Measurements from ENCODE around the gene GNG4. TPM values are rescaled to one million over a fixed set of nuclear protein-coding genes. Genes with fewer than 3 reads are reported as not detected.
"Not testable (repeated sequence)": the region's sequence is repeated elsewhere in the genome, so short reads cannot be mapped to it uniquely, and the experiment has no call there.

The GNG4 gene
- total RNA-seq, 2 experiments from 2014 or later = 0.53 to 4.7 TPM

GRCh38 chr1:235631816-235632215 lies 17.8 kb downstream of the GNG4 start:
- Mint-ChIP-seq H3K4me3 (no peak overlapping the region), H3K4me1 (peaks cover 9% of the 10 kb centered on the region), H3K36me3 (no peaks in the 10 kb centered on the region), H3K27me3 (peaks cover 17% of the 10 kb centered on the region), H3K27ac (no peak overlapping the region), H3K9me3 (ENCODE audit: low read depth) (no peaks in the 10 kb centered on the region)
- DNase-seq (no peak), ATAC-seq (no peak)
- CTCF ChIA-PET = interaction anchor here (0.6 kb wide), 1 partner anchor 10 kb away, joined by 3 read pairs; no protein-coding TSS in a partner anchor

GRCh38 chr1:235628316-235629005 lies 21.1 kb downstream of the GNG4 start:
- ATAC-seq (no peak), DNase-seq (no peak)
- Mint-ChIP-seq H3K4me3 (no peak overlapping the region), H3K4me1 (peaks cover 22% of the 10 kb centered on the region), H3K27me3 (peaks cover 40% of the 10 kb centered on the region), H3K36me3 (no peaks in the 10 kb centered on the region), H3K9me3 (ENCODE audit: low read depth) (no peaks in the 10 kb centered on the region), H3K27ac (no peak overlapping the region)
- CTCF ChIA-PET = interaction anchor here (0.8 kb wide), 1 partner anchor 156 kb away, joined by 4 read pairs; no protein-coding TSS in a partner anchor

GRCh38 chr1:235625831-235626230 lies 23.8 kb downstream of the GNG4 start:
- Mint-ChIP-seq H3K4me3 (no peak overlapping the region), H3K27me3 (peaks cover 41% of the 10 kb centered on the region), H3K27ac (no peak overlapping the region), H3K4me1 (peaks cover 13% of the 10 kb centered on the region), H3K36me3 (no peaks in the 10 kb centered on the region), H3K9me3 (ENCODE audit: low read depth) (no peaks in the 10 kb centered on the region)
- ATAC-seq (no peak), DNase-seq (no peak)
- CTCF ChIA-PET = no interaction called here

- H3K27ac Mint-ChIP-seq = no peak overlapping the region
- H3K9me3 Mint-ChIP-seq (ENCODE audit: low read depth) = no peaks in the 10 kb centered on the region
- peaks cover 13% of the 10 kb centered on the region for H3K4me1 Mint-ChIP-seq
- CTCF ChIA-PET = no interaction called here
- DNase-seq (no peak), ATAC-seq (no peak)
- peaks cover 41% of the 10 kb centered on the region for H3K27me3 Mint-ChIP-seq
- H3K36me3 Mint-ChIP-seq = no peaks in the 10 kb centered on the region
- H3K4me3 Mint-ChIP-seq = no peak overlapping the region
Measured at GRCh38 chr1:235625340-235625739, 24.2 kb downstream of the GNG4 start.

- DNase-seq (no peak), ATAC-seq (no peak)
- peaks cover 13% of the 10 kb centered on the region for H3K4me1 Mint-ChIP-seq
- H3K36me3 Mint-ChIP-seq = no peaks in the 10 kb centered on the region
- H3K27me3 Mint-ChIP-seq = peaks cover 39% of the 10 kb centered on the region
- H3K9me3 Mint-ChIP-seq (ENCODE audit: low read depth) = no peaks in the 10 kb centered on the region
- no peak overlapping the region for H3K4me3 Mint-ChIP-seq
- no peak overlapping the region for H3K27ac Mint-ChIP-seq
- CTCF ChIA-PET = no interaction called here
Measured at GRCh38 chr1:235624721-235625333, 24.8 kb downstream of the GNG4 start.

- CTCF ChIA-PET = interaction anchor here (0.6 kb wide), 1 partner anchor 68 kb away, joined by 3 read pairs; no protein-coding TSS in a partner anchor
- ATAC-seq (no peak), DNase-seq (no peak)
- Mint-ChIP-seq H3K4me1 (peaks cover 13% of the 10 kb centered on the region), H3K27me3 (peaks cover 38% of the 10 kb centered on the region), H3K27ac (no peak overlapping the region), H3K9me3 (ENCODE audit: low read depth) (no peaks in the 10 kb centered on the region), H3K4me3 (no peak overlapping the region), H3K36me3 (no peaks in the 10 kb centered on the region)
Measured at GRCh38 chr1:235622936-235623779, 26.4 kb downstream of the GNG4 start.

- H3K4me1 Mint-ChIP-seq; DNase-seq; ATAC-seq; H3K9me3 Mint-ChIP-seq (ENCODE audit: low read depth); H3K36me3 Mint-ChIP-seq; H3K4me3 Mint-ChIP-seq; H3K27ac Mint-ChIP-seq: not testable (repeated sequence)
- peaks cover 23% of the 10 kb centered on the region for H3K27me3 Mint-ChIP-seq
- CTCF ChIA-PET = interaction anchor here (0.9 kb wide), 2 partner anchors 16 to 21 kb away, joined by 3 to 4 read pairs; no protein-coding TSS in a partner anchor
Measured at GRCh38 chr1:235619149-235619548, 30.4 kb downstream of the GNG4 start.

GRCh38 chr1:235617808-235618207 lies 31.8 kb downstream of the GNG4 start:
- no peaks in the 10 kb centered on the region for H3K9me3 Mint-ChIP-seq (ENCODE audit: low read depth)
- no peaks in the 10 kb centered on the region for H3K36me3 Mint-ChIP-seq
- DNase-seq (no peak), ATAC-seq (no peak)
- CTCF ChIA-PET = interaction anchor here (1.2 kb wide), 1 partner anchor 20 kb away, joined by 3 read pairs; no protein-coding TSS in a partner anchor
- H3K27me3 Mint-ChIP-seq = peaks cover 15% of the 10 kb centered on the region
- H3K27ac Mint-ChIP-seq = no peak overlapping the region
- H3K4me3 Mint-ChIP-seq = no peak overlapping the region
- H3K4me1 Mint-ChIP-seq = no peaks in the 10 kb centered on the region

GRCh38 chr1:235617140-235617539 lies 32.4 kb downstream of the GNG4 start:
- Mint-ChIP-seq H3K36me3 (no peaks in the 10 kb centered on the region), H3K27me3 (peaks cover 13% of the 10 kb centered on the region), H3K9me3 (ENCODE audit: low read depth) (no peaks in the 10 kb centered on the region), H3K27ac (no peak overlapping the region), H3K4me3 (no peak overlapping the region), H3K4me1 (no peaks in the 10 kb centered on the region)
- ATAC-seq = no peak
- CTCF ChIA-PET = no interaction called here
- no peak for DNase-seq

- Mint-ChIP-seq H3K4me1 (no peaks in the 10 kb centered on the region), H3K36me3 (no peaks in the 10 kb centered on the region), H3K4me3 (no peak overlapping the region), H3K27ac (no peak overlapping the region), H3K27me3 (peaks cover 16% of the 10 kb centered on the region), H3K9me3 (ENCODE audit: low read depth) (no peaks in the 10 kb centered on the region)
- CTCF ChIA-PET = interaction anchor here (3.0 kb wide), 1 partner anchor 13 kb away, joined by 15 read pairs; no protein-coding TSS in a partner anchor
- ATAC-seq (no peak), DNase-seq (no peak)
Measured at GRCh38 chr1:235614442-235614954, 35.1 kb downstream of the GNG4 start.

- Mint-ChIP-seq H3K27ac (no peak overlapping the region), H3K4me1 (no peaks in the 10 kb centered on the region), H3K27me3 (peaks cover 16% of the 10 kb centered on the region), H3K36me3 (no peaks in the 10 kb centered on the region), H3K4me3 (no peak overlapping the region), H3K9me3 (ENCODE audit: low read depth) (no peaks in the 10 kb centered on the region)
- DNase-seq = no peak
- CTCF ChIA-PET = interaction anchor here (1.3 to 3.0 kb wide), 2 partner anchors 12 to 85 kb away, joined by 3 to 15 read pairs; no protein-coding TSS in a partner anchor
- ATAC-seq = no peak
Measured at GRCh38 chr1:235613602-235614001, 36.0 kb downstream of the GNG4 start.

GRCh38 chr1:235612761-235613160 lies 36.8 kb downstream of the GNG4 start:
- peaks cover 12% of the 10 kb centered on the region for H3K27me3 Mint-ChIP-seq
- no peak overlapping the region for H3K27ac Mint-ChIP-seq
- DNase-seq (no peak), ATAC-seq (no peak)
- no peaks in the 10 kb centered on the region for H3K9me3 Mint-ChIP-seq (ENCODE audit: low read depth)
- H3K36me3 Mint-ChIP-seq = no peaks in the 10 kb centered on the region
- H3K4me1 Mint-ChIP-seq = no peaks in the 10 kb centered on the region
- no peak overlapping the region for H3K4me3 Mint-ChIP-seq
- CTCF ChIA-PET = interaction anchor here (1.0 to 3.0 kb wide), 3 partner anchors 11 to 170 kb away, joined by 3 to 15 read pairs (median 3); no protein-coding TSS in a partner anchor

GRCh38 chr1:235610157-235610556 lies 39.4 kb downstream of the GNG4 start:
- no peak overlapping the region for H3K27ac Mint-ChIP-seq
- H3K27me3 Mint-ChIP-seq = peaks cover 12% of the 10 kb centered on the region
- no peak overlapping the region for H3K4me3 Mint-ChIP-seq
- no peaks in the 10 kb centered on the region for H3K9me3 Mint-ChIP-seq (ENCODE audit: low read depth)
- H3K4me1 Mint-ChIP-seq = no peaks in the 10 kb centered on the region
- no peaks in the 10 kb centered on the region for H3K36me3 Mint-ChIP-seq
- no peak for DNase-seq
- no peak for ATAC-seq
- CTCF ChIA-PET = no interaction called here

Measured in activated CD8-positive, alpha-beta memory T cell treated with anti-CD3 and anti-CD28 coated beads, Interleukin-2, amount 10 ng/mL, durations not matched to agents 7 days and 5 days (primary cell).